Colon (tissue), 2 donors: ENCODE results near the gene LDLRAD3.

Experiments
- FAIRE-seq: peaks from 2 replicates; lab custom pipeline; 2012; peaks lifted over from hg19 to GRCh38; lab: Jason Lieb, UNC
- donor health status: control.
- donor health status: control.

LDLRAD3 gene

GRCh38 chr11:36278531-36279282, 334.8 kb downstream of the LDLRAD3 start:
- no peak for FAIRE-seq

DNA sequence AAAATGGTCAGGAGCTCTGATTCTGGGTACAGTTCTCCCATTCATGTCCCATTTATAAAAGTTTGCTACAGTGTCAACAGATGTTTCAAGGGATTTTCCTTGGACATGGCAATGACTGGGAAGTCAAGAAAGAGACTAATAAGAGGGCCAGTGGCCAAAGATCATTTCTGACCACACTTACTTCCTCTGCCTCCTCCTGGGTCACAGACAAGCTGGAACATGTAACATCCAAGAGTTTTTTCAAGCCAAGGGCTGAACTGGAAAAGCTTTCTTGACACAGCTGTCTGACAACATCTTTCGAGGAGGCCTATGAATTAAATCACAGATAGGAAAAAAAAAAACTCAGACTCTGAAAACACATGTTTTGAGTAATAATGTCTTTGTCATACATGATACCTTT, 336.7 kb downstream of the LDLRAD3 start:
- no peak for FAIRE-seq
